ENCODE results near the gene ZYG11B.
A peak's percentile ranks its signal among the peaks of the same experiment; 100 is the strongest.

DNA sequence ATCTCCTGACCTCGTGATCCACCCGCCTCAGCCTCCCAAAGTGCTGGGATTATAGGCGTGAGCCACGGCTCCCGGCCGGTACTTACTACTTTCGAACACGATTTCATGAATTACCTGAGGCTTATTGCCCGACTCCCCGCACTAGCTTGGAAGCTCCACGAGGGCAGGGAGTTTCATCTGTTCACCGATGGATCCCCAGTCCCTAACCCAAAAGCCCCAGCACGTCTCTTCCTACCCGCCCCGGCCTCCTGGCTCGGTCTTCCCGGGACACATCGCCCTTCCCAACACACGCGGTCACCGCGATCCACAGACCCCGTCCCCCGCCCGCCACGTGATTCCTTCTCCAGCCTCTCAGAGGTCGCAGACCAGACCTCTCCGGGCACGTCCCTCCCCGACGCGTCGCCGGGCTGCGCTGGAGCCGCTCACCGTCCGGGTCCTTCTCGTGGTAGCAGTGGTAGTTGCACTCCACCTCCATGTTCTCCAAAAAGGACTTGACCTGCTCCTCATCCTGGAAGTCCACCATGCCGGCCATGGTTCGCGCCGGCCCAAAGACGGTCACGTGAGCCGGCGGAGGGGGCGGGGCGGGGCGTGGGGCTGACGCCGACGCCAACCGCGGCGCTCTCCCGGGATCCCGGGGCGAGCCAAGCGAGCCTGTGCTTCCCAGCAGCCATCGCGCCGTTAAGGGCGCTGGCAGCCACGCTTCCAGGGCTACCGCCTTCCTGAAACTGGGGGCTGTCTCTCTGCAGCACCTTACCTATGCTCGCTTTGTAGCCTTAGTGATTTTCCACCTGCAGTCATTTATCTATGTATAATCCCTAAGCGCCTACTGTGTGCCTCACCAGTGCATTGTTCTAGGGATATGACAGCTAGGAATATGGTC is 28.2 kb upstream of the ZYG11B start, which contains the start of gene COA7:
- TF ChIP-seq, protein P1, sequence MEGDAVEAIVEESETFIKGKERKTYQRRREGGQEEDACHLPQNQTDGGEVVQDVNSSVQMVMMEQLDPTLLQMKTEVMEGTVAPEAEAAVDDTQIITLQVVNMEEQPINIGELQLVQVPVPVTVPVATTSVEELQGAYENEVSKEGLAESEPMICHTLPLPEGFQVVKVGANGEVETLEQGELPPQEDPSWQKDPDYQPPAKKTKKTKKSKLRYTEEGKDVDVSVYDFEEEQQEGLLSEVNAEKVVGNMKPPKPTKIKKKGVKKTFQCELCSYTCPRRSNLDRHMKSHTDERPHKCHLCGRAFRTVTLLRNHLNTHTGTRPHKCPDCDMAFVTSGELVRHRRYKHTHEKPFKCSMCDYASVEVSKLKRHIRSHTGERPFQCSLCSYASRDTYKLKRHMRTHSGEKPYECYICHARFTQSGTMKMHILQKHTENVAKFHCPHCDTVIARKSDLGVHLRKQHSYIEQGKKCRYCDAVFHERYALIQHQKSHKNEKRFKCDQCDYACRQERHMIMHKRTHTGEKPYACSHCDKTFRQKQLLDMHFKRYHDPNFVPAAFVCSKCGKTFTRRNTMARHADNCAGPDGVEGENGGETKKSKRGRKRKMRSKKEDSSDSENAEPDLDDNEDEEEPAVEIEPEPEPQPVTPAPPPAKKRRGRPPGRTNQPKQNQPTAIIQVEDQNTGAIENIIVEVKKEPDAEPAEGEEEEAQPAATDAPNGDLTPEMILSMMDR (IDR thresholded peaks at IDR 0.05): peak in 1 of 4 experiments; percentile 8
- TF ChIP-seq POLR2A (IDR thresholded peaks at IDR 0.05) (no peak), POLR2AphosphoS5 (IDR thresholded peaks at IDR 0.05) (peak; percentile 87)
